Upper lobe of left lung (tissue), 4 donors: ENCODE measurements around the gene CNTNAP2.

Experiments
- EP300 ChIP-seq, 4 donors: sonication (generic); formaldehyde crosslinking; IDR thresholded peaks; one replicate each; pipeline ENCODE4 v1.5.1; 2017; ENCODE audit warnings: antibody characterized with exemption in 4 of 4, control low read depth in 2 of 4
- POLR2AphosphoS5 ChIP-seq, 2 donors: sonication (generic); formaldehyde crosslinking; IDR thresholded peaks; one replicate each; pipeline ENCODE4 v1.5.1; 2017; ENCODE audit warnings: antibody characterized with exemption in 2 of 2
- TF ChIP-seq, protein P1 (sequence below), 6 experiments: fragments of 450-650 bp in 4 of 6; fragments of 200-600 bp in 2 of 6; sonication (generic) in 2 of 6; IDR thresholded peaks; one replicate each; pipeline ENCODE4 v1.5.1; 2016 to 2019; ENCODE audit warnings: antibody characterized with exemption in 6 of 6

DNA sequence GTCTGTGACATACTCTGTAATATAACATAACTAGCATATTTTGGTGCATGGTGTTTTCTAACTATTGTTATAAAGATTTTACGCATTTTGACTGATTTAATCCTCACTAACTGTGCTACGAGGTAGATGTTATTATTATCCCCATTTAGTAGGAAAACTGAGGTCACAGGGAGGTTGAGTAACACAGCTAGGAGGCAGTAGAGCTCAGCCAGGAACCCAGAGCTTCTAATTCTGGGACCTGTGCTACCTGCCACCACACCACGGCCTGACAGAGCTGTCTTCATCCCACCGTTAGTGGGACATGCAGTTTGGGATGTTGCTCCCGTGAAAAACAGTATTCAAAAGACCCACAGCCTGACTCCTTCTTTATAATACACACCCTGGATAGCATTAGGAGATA is 962.5 kb downstream of the CNTNAP2 start:
- TF ChIP-seq, protein P1, sequence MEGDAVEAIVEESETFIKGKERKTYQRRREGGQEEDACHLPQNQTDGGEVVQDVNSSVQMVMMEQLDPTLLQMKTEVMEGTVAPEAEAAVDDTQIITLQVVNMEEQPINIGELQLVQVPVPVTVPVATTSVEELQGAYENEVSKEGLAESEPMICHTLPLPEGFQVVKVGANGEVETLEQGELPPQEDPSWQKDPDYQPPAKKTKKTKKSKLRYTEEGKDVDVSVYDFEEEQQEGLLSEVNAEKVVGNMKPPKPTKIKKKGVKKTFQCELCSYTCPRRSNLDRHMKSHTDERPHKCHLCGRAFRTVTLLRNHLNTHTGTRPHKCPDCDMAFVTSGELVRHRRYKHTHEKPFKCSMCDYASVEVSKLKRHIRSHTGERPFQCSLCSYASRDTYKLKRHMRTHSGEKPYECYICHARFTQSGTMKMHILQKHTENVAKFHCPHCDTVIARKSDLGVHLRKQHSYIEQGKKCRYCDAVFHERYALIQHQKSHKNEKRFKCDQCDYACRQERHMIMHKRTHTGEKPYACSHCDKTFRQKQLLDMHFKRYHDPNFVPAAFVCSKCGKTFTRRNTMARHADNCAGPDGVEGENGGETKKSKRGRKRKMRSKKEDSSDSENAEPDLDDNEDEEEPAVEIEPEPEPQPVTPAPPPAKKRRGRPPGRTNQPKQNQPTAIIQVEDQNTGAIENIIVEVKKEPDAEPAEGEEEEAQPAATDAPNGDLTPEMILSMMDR (IDR thresholded peaks at IDR 0.05), result no peak
- TF ChIP-seq EP300 (IDR thresholded peaks at IDR 0.05) (no peak), POLR2AphosphoS5 (IDR thresholded peaks at IDR 0.05) (no peak)
